WERI-Rb-1 (cell line): ENCODE results near the gene DCDC2C.

Source experiments
- DNase-seq: peaks from one replicate; pipeline ENCODE4 v3.0.0-alpha.2; 2020
- H3K27ac ChIP-seq: fragments of 250-450 bp; sonication (Bioruptor Pico); 2 replicates; pipeline ENCODE4 v1.5.1; 2020; ENCODE audit warnings: mild to moderate bottlenecking, moderate library complexity
- H3K27me3 ChIP-seq: fragments of 250-450 bp; sonication (Bioruptor Pico); 2 replicates; pipeline ENCODE4 v1.5.1; 2021; ENCODE audit warnings: mild to moderate bottlenecking, low read depth, moderate library complexity; ENCODE audit not compliant: insufficient read depth, severe bottlenecking
- H3K36me3 ChIP-seq: fragments of 250-450 bp; sonication (Bioruptor Pico); 2 replicates; pipeline ENCODE4 v1.5.1; 2020; ENCODE audit warnings: mild to moderate bottlenecking, moderate library complexity
- H3K4me3 ChIP-seq: 2 replicates; pipeline ENCODE4 v1.5.1; 2011; ENCODE audit warnings: low read depth, mild to moderate bottlenecking, control low read depth, low read length
- H3K9me3 ChIP-seq: fragments of 250-450 bp; sonication (Bioruptor Pico); 2 replicates; pipeline ENCODE4 v1.5.1; 2021; ENCODE audit warnings: mild to moderate bottlenecking, moderate library complexity; ENCODE audit not compliant: severe bottlenecking
- CTCF ChIP-seq: IDR thresholded peaks from 2 replicates; pipeline ENCODE4 v1.5.1; 2011; ENCODE audit warnings: low read depth, mild to moderate bottlenecking, control low read depth, inconsistent platforms, low read length

Gene DCDC2C

GRCh38 chr2:3872451-3872850 lies 169.1 kb downstream of the DCDC2C start:
- Histone ChIP-seq H3K4me3 (no peak overlapping the region), H3K9me3 (no peaks in the 10 kb centered on the region), H3K36me3 (no peaks in the 10 kb centered on the region), H3K27me3 (no peaks in the 10 kb centered on the region), H3K27ac (no peak overlapping the region)
- TF ChIP-seq CTCF = no peak
- no peak for DNase-seq

GRCh38 chr2:3873899-3874298 lies 170.5 kb downstream of the DCDC2C start:
- Histone ChIP-seq H3K36me3 (no peaks in the 10 kb centered on the region), H3K27me3 (no peaks in the 10 kb centered on the region), H3K27ac (no peak overlapping the region), H3K9me3 (no peaks in the 10 kb centered on the region), H3K4me3 (no peak overlapping the region)
- TF ChIP-seq CTCF = no peak
- DNase-seq = no peak

DNA sequence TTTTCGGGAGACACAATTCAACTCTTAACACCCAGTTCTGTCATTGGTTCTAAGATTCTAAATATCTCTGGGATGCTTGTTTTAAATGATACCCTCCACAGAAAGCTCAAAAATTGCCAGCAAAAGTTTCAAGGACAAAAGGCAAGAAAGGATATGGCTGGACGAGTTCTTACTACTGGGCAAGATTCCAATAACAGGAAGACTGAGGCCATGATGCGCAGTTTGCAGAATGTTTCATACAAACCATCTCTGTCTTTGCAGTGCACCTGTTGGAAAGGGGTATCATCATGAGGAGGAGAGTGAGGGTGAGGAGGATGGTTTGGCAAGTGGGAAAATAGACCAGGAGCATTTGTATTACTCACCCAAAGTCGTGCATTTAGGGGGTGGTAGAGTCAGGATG lies 172.8 kb downstream of the DCDC2C start:
- no peak for TF ChIP-seq CTCF
- DNase-seq = no peak
- Histone ChIP-seq H3K36me3 (no peaks in the 10 kb centered on the region), H3K4me3 (no peak overlapping the region), H3K27ac (no peak overlapping the region), H3K27me3 (no peaks in the 10 kb centered on the region), H3K9me3 (no peaks in the 10 kb centered on the region)

DNA sequence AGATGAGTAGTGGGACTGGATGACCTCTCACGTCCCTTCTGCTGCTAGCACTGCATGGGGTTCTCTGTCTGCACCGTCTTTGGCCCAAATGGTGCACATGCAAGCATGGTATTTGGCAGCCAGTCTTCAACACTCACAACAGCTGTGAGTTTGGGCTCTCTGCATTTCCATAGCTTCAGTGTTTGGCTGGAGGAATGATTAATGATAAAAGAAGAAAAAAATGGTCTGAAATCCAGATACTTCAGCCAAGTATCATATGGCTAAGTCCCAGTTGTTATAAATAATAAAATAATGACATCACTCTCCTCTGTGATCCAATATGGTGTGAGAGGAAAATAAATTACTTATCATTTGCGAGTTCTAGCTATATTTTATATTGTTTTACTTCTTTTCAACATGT lies 173.3 kb downstream of the DCDC2C start:
- DNase-seq = no peak
- TF ChIP-seq CTCF = no peak
- Histone ChIP-seq H3K27me3 (no peaks in the 10 kb centered on the region), H3K27ac (no peak overlapping the region), H3K4me3 (no peak overlapping the region), H3K36me3 (no peaks in the 10 kb centered on the region), H3K9me3 (no peaks in the 10 kb centered on the region)

GRCh38 chr2:3885629-3886628 lies 182.6 kb downstream of the DCDC2C start:
- H3K9me3 ChIP-seq = no peaks in the 10 kb centered on the region
- no peak for TF ChIP-seq CTCF
- peak; percentile 42 for DNase-seq
- H3K27ac ChIP-seq = no peak overlapping the region
- H3K36me3 ChIP-seq = no peaks in the 10 kb centered on the region
- no peaks in the 10 kb centered on the region for H3K27me3 ChIP-seq
- peak overlapping the region; percentile 29 for H3K4me3 ChIP-seq
